Measurements from ENCODE around the gene CS. TPM values are rescaled to one million over a fixed set of nuclear protein-coding genes. Genes with fewer than 3 reads are reported as not detected.

CS gene
- total RNA-seq, 1 donor from 2014 or later = 174 TPM

DNA sequence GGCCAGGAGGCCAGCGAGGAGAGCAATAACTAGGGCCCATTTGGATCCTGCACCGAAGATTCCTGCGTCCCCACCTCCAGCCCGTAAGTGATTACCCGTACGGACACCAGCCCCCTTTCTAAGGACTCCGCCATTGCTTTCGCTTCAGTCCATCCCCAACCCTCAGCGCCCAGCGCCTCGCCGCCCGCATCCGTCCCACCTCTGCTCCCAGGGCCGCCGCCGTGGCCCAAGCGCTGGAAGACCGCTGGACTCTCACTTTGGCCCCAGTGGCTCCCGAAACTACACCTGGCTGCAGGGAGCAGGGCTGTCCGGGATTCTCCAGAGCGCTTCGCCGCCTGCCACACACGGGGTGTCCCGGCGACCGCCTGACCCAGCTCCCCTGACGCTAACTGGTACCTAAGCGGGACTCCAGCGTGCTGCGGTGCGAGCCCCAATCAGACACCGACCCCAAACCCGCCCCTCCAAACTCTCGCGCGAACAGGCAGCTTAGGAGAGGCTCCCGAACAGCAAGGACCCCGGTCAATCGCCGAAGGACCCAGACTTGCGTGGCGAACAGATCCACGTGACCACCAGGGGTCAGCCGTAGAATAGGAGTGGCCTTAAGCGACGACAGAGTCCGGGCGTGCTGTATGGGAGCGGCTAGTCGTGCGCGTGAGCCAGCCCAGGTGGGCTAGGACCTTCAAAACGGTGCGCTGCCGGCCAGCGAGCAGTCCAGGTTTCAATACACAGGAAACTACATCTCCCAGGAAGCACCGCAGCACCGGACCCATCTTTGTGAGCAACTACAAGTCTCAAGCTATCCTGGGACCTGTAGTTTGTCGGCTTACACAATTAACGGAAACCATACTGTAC, 15.7 kb upstream of the CS start, which contains the start of gene CNPY2:
Gene CNPY2 (minus strand): TSS at position 367 of the 852 bp plus-strand sequence. CDS start 771 bp downstream, outside the sequence.
- peak; percentile 96 for DNase-seq (ENCODE audit: low spot score)
- H3K36me3 Mint-ChIP-seq (ENCODE audit: low read depth) = peaks cover 5% of the 10 kb centered on the region
- no peaks in the 10 kb centered on the region for H3K9me3 Mint-ChIP-seq (ENCODE audit: low read depth)
- TF ChIP-seq, protein P1, sequence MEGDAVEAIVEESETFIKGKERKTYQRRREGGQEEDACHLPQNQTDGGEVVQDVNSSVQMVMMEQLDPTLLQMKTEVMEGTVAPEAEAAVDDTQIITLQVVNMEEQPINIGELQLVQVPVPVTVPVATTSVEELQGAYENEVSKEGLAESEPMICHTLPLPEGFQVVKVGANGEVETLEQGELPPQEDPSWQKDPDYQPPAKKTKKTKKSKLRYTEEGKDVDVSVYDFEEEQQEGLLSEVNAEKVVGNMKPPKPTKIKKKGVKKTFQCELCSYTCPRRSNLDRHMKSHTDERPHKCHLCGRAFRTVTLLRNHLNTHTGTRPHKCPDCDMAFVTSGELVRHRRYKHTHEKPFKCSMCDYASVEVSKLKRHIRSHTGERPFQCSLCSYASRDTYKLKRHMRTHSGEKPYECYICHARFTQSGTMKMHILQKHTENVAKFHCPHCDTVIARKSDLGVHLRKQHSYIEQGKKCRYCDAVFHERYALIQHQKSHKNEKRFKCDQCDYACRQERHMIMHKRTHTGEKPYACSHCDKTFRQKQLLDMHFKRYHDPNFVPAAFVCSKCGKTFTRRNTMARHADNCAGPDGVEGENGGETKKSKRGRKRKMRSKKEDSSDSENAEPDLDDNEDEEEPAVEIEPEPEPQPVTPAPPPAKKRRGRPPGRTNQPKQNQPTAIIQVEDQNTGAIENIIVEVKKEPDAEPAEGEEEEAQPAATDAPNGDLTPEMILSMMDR (IDR thresholded peaks at IDR 0.05) = peak; percentile 48
- H3K27ac Mint-ChIP-seq (ENCODE audit: unreplicated experiment) = peak within 1 kb of the TSS; percentile 98
- no peaks in the 10 kb centered on the region for H3K27me3 Mint-ChIP-seq (ENCODE audit: low read depth)
- H3K4me3 Mint-ChIP-seq (ENCODE audit: unreplicated experiment) = peak within 1 kb of the TSS; percentile 96
- H3K4me1 Mint-ChIP-seq (ENCODE audit: low read depth) = peaks cover 16% of the 10 kb centered on the region

DNA sequence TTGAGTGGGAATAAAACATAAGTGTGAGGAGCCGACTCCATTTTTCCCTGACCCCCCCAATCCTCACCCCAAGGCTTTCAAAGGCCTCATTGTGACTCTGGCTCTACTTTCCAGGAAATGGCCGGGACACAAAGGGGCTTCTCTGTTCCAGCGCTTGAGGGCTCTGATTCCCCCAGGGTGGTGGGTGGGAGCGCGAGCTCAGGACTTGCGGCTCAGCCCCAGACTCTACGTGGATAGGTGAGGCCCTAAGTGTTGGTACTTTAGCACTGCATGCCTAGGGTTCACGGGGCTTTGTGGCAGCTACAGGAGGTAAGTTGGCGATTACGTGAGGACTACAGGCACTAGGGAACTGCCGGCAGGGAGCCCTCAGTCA, 15.1 kb upstream of the CS start:
- no peaks in the 10 kb centered on the region for H3K9me3 Mint-ChIP-seq (ENCODE audit: low read depth)
- DNase-seq (ENCODE audit: low spot score) = no peak
- H3K27ac Mint-ChIP-seq (ENCODE audit: unreplicated experiment) = peak overlapping the region; percentile 98
- no peaks in the 10 kb centered on the region for H3K27me3 Mint-ChIP-seq (ENCODE audit: low read depth)
- peak overlapping the region; percentile 96 for H3K4me3 Mint-ChIP-seq (ENCODE audit: unreplicated experiment)
- H3K4me1 Mint-ChIP-seq (ENCODE audit: low read depth) = peaks cover 16% of the 10 kb centered on the region
- TF ChIP-seq, protein P1 (IDR thresholded peaks at IDR 0.05) = no peak
- H3K36me3 Mint-ChIP-seq (ENCODE audit: low read depth) = peaks cover 8% of the 10 kb centered on the region

DNA sequence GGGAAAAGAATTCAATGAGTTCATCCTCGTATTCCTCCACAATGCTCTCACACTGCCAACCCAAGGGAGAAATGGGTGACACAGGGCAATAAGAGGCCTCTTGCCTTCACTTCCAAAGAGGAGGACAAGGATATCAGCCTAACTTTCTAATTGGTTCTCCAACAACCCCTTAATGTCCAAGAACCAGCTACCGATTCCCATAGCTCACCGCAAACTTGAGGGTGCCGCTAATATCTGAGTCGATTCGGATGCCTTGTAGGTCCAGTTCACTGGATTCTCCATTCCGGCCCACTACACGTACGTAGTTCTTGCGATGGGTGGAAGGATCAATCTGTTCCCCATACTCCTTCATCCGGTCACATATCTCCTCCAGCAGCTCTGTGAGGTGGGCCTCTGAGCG, 10.9 kb upstream of the CS start:
- no peak for DNase-seq (ENCODE audit: low spot score)
- no peaks in the 10 kb centered on the region for H3K27me3 Mint-ChIP-seq (ENCODE audit: low read depth)
- peaks cover 10% of the 10 kb centered on the region for H3K4me1 Mint-ChIP-seq (ENCODE audit: low read depth)
- H3K9me3 Mint-ChIP-seq (ENCODE audit: low read depth) = no peaks in the 10 kb centered on the region
- H3K4me3 Mint-ChIP-seq (ENCODE audit: unreplicated experiment) = no peak overlapping the region
- no peak overlapping the region for H3K27ac Mint-ChIP-seq (ENCODE audit: unreplicated experiment)
- TF ChIP-seq, protein P1 (IDR thresholded peaks at IDR 0.05) = no peak
- peaks cover 12% of the 10 kb centered on the region for H3K36me3 Mint-ChIP-seq (ENCODE audit: low read depth)

DNA sequence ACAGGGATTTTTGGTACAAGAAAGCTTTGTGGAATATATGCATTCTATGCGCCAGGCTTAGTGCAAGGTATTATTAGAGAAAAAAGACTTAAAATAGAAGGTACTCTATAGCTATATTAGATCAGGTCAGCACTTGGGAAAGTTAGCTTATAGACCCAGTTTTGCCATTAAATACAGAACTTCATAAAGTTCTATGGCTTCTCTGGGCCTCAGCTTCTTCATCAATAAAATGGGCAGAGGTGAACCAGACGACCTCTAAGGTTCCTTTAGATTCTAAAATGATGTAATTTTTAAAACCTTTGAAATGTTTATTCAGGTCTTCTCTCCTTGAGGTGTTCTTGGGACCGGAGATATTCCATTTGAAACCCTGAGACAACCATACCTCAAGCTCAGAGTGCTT, 8.6 kb upstream of the CS start:
- Mint-ChIP-seq H3K9me3 (ENCODE audit: low read depth) (no peaks in the 10 kb centered on the region), H3K4me1 (ENCODE audit: low read depth) (no peaks in the 10 kb centered on the region), H3K27me3 (ENCODE audit: low read depth) (no peaks in the 10 kb centered on the region), H3K36me3 (ENCODE audit: low read depth) (peaks cover 12% of the 10 kb centered on the region), H3K4me3 (ENCODE audit: unreplicated experiment) (no peak overlapping the region), H3K27ac (ENCODE audit: unreplicated experiment) (no peak overlapping the region)
- TF ChIP-seq, protein P1 (IDR thresholded peaks at IDR 0.05) = no peak
- DNase-seq (ENCODE audit: low spot score) = no peak

DNA sequence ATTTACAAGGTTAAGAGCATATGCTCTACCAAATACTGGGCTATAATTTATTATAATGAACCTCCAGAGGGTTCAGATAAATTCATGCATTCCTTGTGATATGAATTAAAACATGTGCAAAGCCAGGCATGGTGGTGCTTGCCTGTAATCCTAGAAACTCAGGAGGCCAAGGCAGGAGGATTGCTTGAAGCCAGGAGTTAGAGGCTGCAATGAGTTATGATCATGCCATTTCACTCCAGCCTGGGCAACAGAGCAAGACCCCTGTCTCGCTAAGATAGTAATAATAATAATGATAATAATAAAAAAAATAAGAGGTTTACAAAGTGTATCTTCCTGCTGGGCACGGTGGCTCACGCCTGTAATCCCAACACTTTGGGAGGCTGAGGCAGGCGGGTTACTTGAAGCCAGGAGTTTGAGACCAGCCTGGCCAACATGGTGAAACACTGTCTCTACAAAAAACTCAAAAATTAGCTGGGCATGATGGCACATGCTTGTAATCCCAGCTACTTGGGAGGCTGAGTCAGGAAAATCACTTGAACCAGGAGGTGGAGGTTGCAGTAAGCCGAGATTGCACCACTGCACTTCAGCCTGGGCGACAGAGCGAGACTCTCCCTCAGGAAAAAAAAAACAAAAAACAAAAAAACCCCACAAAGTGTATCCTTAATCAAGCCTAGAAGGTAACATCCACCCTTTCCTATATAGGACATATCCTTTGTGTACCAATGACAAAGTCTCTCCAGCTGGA, 7.3 kb upstream of the CS start:
- Mint-ChIP-seq H3K36me3 (ENCODE audit: low read depth) (peaks cover 12% of the 10 kb centered on the region), H3K4me1 (ENCODE audit: low read depth) (no peaks in the 10 kb centered on the region), H3K27ac (ENCODE audit: unreplicated experiment) (no peak overlapping the region), H3K27me3 (ENCODE audit: low read depth) (no peaks in the 10 kb centered on the region), H3K9me3 (ENCODE audit: low read depth) (no peaks in the 10 kb centered on the region), H3K4me3 (ENCODE audit: unreplicated experiment) (no peak overlapping the region)
- TF ChIP-seq, protein P1 (IDR thresholded peaks at IDR 0.05) = no peak
- DNase-seq (ENCODE audit: low spot score) = no peak
